Neural progenitor cell (in vitro differentiated cells): ENCODE measurements around the gene TRIL.
A peak's percentile ranks its signal among the peaks of the same experiment; 100 is the strongest.

Experiments
- CTCF ChIP-seq: fragments of 200-600 bp; sonication (generic); IDR thresholded peaks from 2 replicates; pipeline ENCODE4 v1.5.1; 2017; ENCODE audit warnings: antibody characterized with exemption, mild to moderate bottlenecking
- EZH2 ChIP-seq: fragments of 200-600 bp; sonication (generic); IDR thresholded peaks from 2 replicates; pipeline ENCODE4 v1.6.1; 2017; ENCODE audit warnings: antibody characterized with exemption, mild to moderate bottlenecking, moderate library complexity

GRCh38 chr7:28955718-28956607 is 2.2 kb downstream of the TRIL start:
- TF ChIP-seq CTCF (peak; percentile 65), EZH2 (no peak)
